HL-60 (cell line): ENCODE results near the gene ZDHHC24.

Experiments used
- DNase-seq, 2 experiments: peaks; one replicate each; pipeline ENCODE4 v3.0.0-alpha.2; 2010 to 2020; ENCODE audit warnings: low read depth in 1 of 2, low spot score in 1 of 2
- H3K27ac ChIP-seq: fragments of 250-450 bp; sonication (Bioruptor Pico); replicated peaks from 2 replicates; pipeline ENCODE4 v1.5.1; 2020; ENCODE audit warnings: mild to moderate bottlenecking, moderate library complexity
- H3K27me3 ChIP-seq: fragments of 250-450 bp; sonication (Bioruptor Pico); 2 replicates; pipeline ENCODE4 v1.5.1; 2021; ENCODE audit warnings: mild to moderate bottlenecking, moderate library complexity; ENCODE audit not compliant: insufficient read depth, poor library complexity, severe bottlenecking
- H3K4me3 ChIP-seq: replicated peaks from 2 replicates; pipeline ENCODE4 v1.5.1; 2011; ENCODE audit warnings: mild to moderate bottlenecking, control low read depth, low read length; ENCODE audit not compliant: insufficient read depth
- CTCF ChIP-seq: IDR thresholded peaks from one replicate; pipeline ENCODE4 v1.5.1; 2011; ENCODE audit warnings: low read length, control low read depth, inconsistent platforms; ENCODE audit not compliant: insufficient read depth
- GABPA ChIP-seq: IDR thresholded peaks from 2 replicates; pipeline ENCODE4 v1.6.1; 2012; ENCODE audit warnings: low read depth
- POLR2AphosphoS5 ChIP-seq: IDR thresholded peaks from 2 replicates; pipeline ENCODE4 v1.6.1; 2012; ENCODE audit warnings: low read depth
- REST ChIP-seq: IDR thresholded peaks from 2 replicates; pipeline ENCODE4 v1.6.1; 2012; ENCODE audit warnings: low read depth; ENCODE audit not compliant: insufficient replicate concordance
- SPI1 ChIP-seq: IDR thresholded peaks from 2 replicates; pipeline ENCODE4 v1.6.1; 2012; ENCODE audit warnings: low read depth, mild to moderate bottlenecking, borderline replicate concordance

Gene ZDHHC24

GRCh38 chr11:66498506-66498905, 47.3 kb downstream of the ZDHHC24 start:
- H3K27ac ChIP-seq: no peak overlapping the region
- DNase-seq: no peak
- H3K4me3 ChIP-seq: no peak overlapping the region
- H3K27me3 ChIP-seq: no peaks in the 10 kb centered on the region
- TF ChIP-seq POLR2AphosphoS5: no peak
- no peak for TF ChIP-seq GABPA
- TF ChIP-seq REST: no peak
- no peak for TF ChIP-seq SPI1
- no peak for TF ChIP-seq CTCF

GRCh38 chr11:66497206-66497605, 48.6 kb downstream of the ZDHHC24 start:
- no peak for DNase-seq
- TF ChIP-seq REST (no peak), POLR2AphosphoS5 (no peak), CTCF (no peak), GABPA (no peak), SPI1 (no peak)
- H3K27ac ChIP-seq: no peak overlapping the region
- no peak overlapping the region for H3K4me3 ChIP-seq
- no peaks in the 10 kb centered on the region for H3K27me3 ChIP-seq

GRCh38 chr11:66495401-66495854, 50.4 kb downstream of the ZDHHC24 start:
- H3K4me3 ChIP-seq: no peak overlapping the region
- H3K27me3 ChIP-seq: no peaks in the 10 kb centered on the region
- TF ChIP-seq GABPA (no peak), CTCF (peak; percentile 4), POLR2AphosphoS5 (no peak)
- DNase-seq: no peak
- H3K27ac ChIP-seq: no peak overlapping the region

- TF ChIP-seq POLR2AphosphoS5 (no peak), GABPA (no peak), SPI1 (no peak), REST (no peak), CTCF (no peak)
Measured at GRCh38 chr11:66494935-66495334, 50.9 kb downstream of the ZDHHC24 start.

More at GRCh38 chr11:66494935-66495334, 50.9 kb downstream of the ZDHHC24 start:
- no peak overlapping the region for H3K27ac ChIP-seq
- no peak for DNase-seq
- no peaks in the 10 kb centered on the region for H3K27me3 ChIP-seq
- no peak overlapping the region for H3K4me3 ChIP-seq
